Measurements from ENCODE around the gene EIF5A.
"Not testable (repeated sequence)": the region's sequence is repeated elsewhere in the genome, so short reads cannot be mapped to it uniquely, and the experiment has no call there.

EIF5A gene

GRCh38 chr17:7328840-7329373 lies 21.5 kb downstream of the EIF5A start, which contains the start of gene NEURL4:
Gene NEURL4, minus strand, starts transcription at chr17:7329335. Its CDS starts 23 bp downstream, at chr17:7329312.
- FAIRE-seq (peak; percentile 67), DNase-seq (ENCODE audit: extremely low spot score, insufficient read length, low read depth) (no peak)

- DNase-seq (ENCODE audit: extremely low spot score, insufficient read length, low read depth): peak; percentile 96
- FAIRE-seq: peak; percentile 100
These were observed 22.1 kb downstream of the EIF5A start for GRCh38 chr17:7329374-7329996.

GRCh38 chr17:7329997-7330637 lies 22.7 kb downstream of the EIF5A start:
- DNase-seq (ENCODE audit: extremely low spot score, insufficient read length, low read depth) (no peak), FAIRE-seq (no peak)

- FAIRE-seq (no peak), DNase-seq (ENCODE audit: extremely low spot score, insufficient read length, low read depth) (no peak)
These were observed 23.2 kb downstream of the EIF5A start for GRCh38 chr17:7330638-7331015.

GRCh38 chr17:7332111-7332510 lies 24.7 kb downstream of the EIF5A start:
- FAIRE-seq (no peak), DNase-seq (ENCODE audit: extremely low spot score, insufficient read length, low read depth) (no peak)

GRCh38 chr17:7332600-7333069 lies 25.2 kb downstream of the EIF5A start:
- DNase-seq (ENCODE audit: extremely low spot score, insufficient read length, low read depth): not testable (repeated sequence)
- peak; percentile 62 for FAIRE-seq

GRCh38 chr17:7334938-7335538 lies 27.6 kb downstream of the EIF5A start:
- DNase-seq (ENCODE audit: extremely low spot score, insufficient read length, low read depth): no peak
- FAIRE-seq: no peak

GRCh38 chr17:7335765-7336164 lies 28.3 kb downstream of the EIF5A start:
- DNase-seq (ENCODE audit: extremely low spot score, insufficient read length, low read depth); FAIRE-seq: not testable (repeated sequence)

- FAIRE-seq (peak; percentile 93), DNase-seq (ENCODE audit: extremely low spot score, insufficient read length, low read depth) (no peak)
These were observed 29.1 kb downstream of the EIF5A start, which contains the start of gene ACAP1 for GRCh38 chr17:7336240-7337175. Gene ACAP1, plus strand, starts transcription at chr17:7336529. Its CDS starts 206 bp downstream, at chr17:7336735.

GRCh38 chr17:7337600-7337999 lies 30.2 kb downstream of the EIF5A start:
- FAIRE-seq: not testable (repeated sequence)

GRCh38 chr17:7340179-7340578 lies 32.8 kb downstream of the EIF5A start:
- no peak for DNase-seq (ENCODE audit: extremely low spot score, insufficient read length, low read depth)
- no peak for FAIRE-seq

More at GRCh38 chr17:7337600-7337999, 30.2 kb downstream of the EIF5A start:
- DNase-seq (ENCODE audit: extremely low spot score, insufficient read length, low read depth): not testable (repeated sequence)

GRCh38 chr17:7341842-7342241 lies 34.4 kb downstream of the EIF5A start:
- no peak for FAIRE-seq
- DNase-seq (ENCODE audit: extremely low spot score, insufficient read length, low read depth): no peak

GRCh38 chr17:7343250-7343649 lies 35.8 kb downstream of the EIF5A start:
- no peak for DNase-seq (ENCODE audit: extremely low spot score, insufficient read length, low read depth)
- FAIRE-seq: no peak

GRCh38 chr17:7346761-7347614 lies 39.6 kb downstream of the EIF5A start:
- FAIRE-seq (no peak), DNase-seq (ENCODE audit: extremely low spot score, insufficient read length, low read depth) (no peak)

- no peak for DNase-seq (ENCODE audit: extremely low spot score, insufficient read length, low read depth)
- no peak for FAIRE-seq
These were observed 40.4 kb downstream of the EIF5A start for GRCh38 chr17:7347630-7348477.

GRCh38 chr17:7348478-7349242 lies 41.2 kb downstream of the EIF5A start:
- FAIRE-seq: no peak
- no peak for DNase-seq (ENCODE audit: extremely low spot score, insufficient read length, low read depth)
